Ascending aorta (tissue), 2 donors: ENCODE results near the gene ITGA2. TPM values are rescaled to one million over a fixed set of nuclear protein-coding genes. Genes with fewer than 3 reads are reported as not detected.

ENCODE experiments used
- DNase-seq, 2 donors: peaks; one replicate each; pipeline ENCODE4 v3.0.0-alpha.2; 2019; ENCODE audit warnings: low spot score in 2 of 2
- H3K27ac ChIP-seq, 2 donors: fragments of 200-600 bp; sonication (generic); one replicate each; pipeline ENCODE4 v1.5.1; 2016 to 2017; ENCODE audit warnings: mild to moderate bottlenecking in 1 of 2
- H3K27me3 ChIP-seq: fragments of 200-600 bp; sonication (generic); one replicate; pipeline ENCODE4 v1.5.1; 2017
- H3K36me3 ChIP-seq, 2 donors: fragments of 200-600 bp; sonication (generic); one replicate each; pipeline ENCODE4 v1.5.1; 2016
- H3K4me1 ChIP-seq, 2 donors: fragments of 200-600 bp; sonication (generic); one replicate each; pipeline ENCODE4 v1.5.1; 2016 to 2017; ENCODE audit warnings: mild to moderate bottlenecking in 1 of 2
- H3K4me3 ChIP-seq, 2 donors: fragments of 200-600 bp; sonication (generic); one replicate each; pipeline ENCODE4 v1.5.1; 2016 to 2017; ENCODE audit warnings: mild to moderate bottlenecking in 1 of 2
- H3K9me3 ChIP-seq, 2 donors: fragments of 200-600 bp; sonication (generic); one replicate each; pipeline ENCODE4 v1.5.1; 2016
- CTCF ChIP-seq, 3 experiments: fragments of 200-600 bp in 2 of 3; fragments of 450-650 bp in 1 of 3; sonication (generic) in 2 of 3; IDR thresholded peaks; one replicate each; pipeline ENCODE4 v1.5.1; 2016 to 2019; ENCODE audit warnings: antibody characterized with exemption in 3 of 3, mild to moderate bottlenecking in 1 of 3, moderate library complexity in 1 of 3
- intact Hi-C: fragments of 100-400 bp; cut with DNase I; formaldehyde crosslinking; loops from one replicate; pipeline ENCODE4 v1.15.1; 2023
- total RNA-seq: library from RNA; depleted of rRNA; stranded (reverse); fragments of >200 nt; gene quantifications from one replicate; pipeline ENCODE4 v1.1.0, GENCODE V29; 2016

Gene ITGA2
- total RNA-seq, 1 donor from 2014 or later: 3.2 TPM

GRCh38 chr5:53066088-53066487 is 76.9 kb downstream of the ITGA2 start:
- H3K36me3 ChIP-seq: no peaks in the 10 kb centered on the region
- H3K4me3 ChIP-seq: no peak overlapping the region
- no peak for DNase-seq
- TF ChIP-seq CTCF (IDR thresholded peaks at IDR 0.05): no peak
- H3K4me1 ChIP-seq: no peaks in the 10 kb centered on the region
- intact Hi-C loops: no loop called here
- H3K27ac ChIP-seq: no peak overlapping the region
- no peaks in the 10 kb centered on the region for H3K9me3 ChIP-seq
- no peaks in the 10 kb centered on the region for H3K27me3 ChIP-seq

GRCh38 chr5:53067641-53068040 is 78.5 kb downstream of the ITGA2 start:
- no peak overlapping the region for H3K4me3 ChIP-seq
- DNase-seq: no peak
- no peaks in the 10 kb centered on the region for H3K27me3 ChIP-seq
- H3K4me1 ChIP-seq: no peaks in the 10 kb centered on the region
- no peaks in the 10 kb centered on the region for H3K9me3 ChIP-seq
- no peak for TF ChIP-seq CTCF (IDR thresholded peaks at IDR 0.05)
- intact Hi-C loops: no loop called here
- no peak overlapping the region for H3K27ac ChIP-seq
- H3K36me3 ChIP-seq: no peaks in the 10 kb centered on the region

GRCh38 chr5:53068291-53068836 is 79.2 kb downstream of the ITGA2 start:
- intact Hi-C loops: no loop called here
- H3K4me1 ChIP-seq: no peaks in the 10 kb centered on the region
- no peaks in the 10 kb centered on the region for H3K36me3 ChIP-seq

GRCh38 chr5:53069626-53070025 is 80.5 kb downstream of the ITGA2 start:
- H3K27ac ChIP-seq: no peak overlapping the region
- no peak for TF ChIP-seq CTCF (IDR thresholded peaks at IDR 0.05)
- no peaks in the 10 kb centered on the region for H3K27me3 ChIP-seq
- H3K9me3 ChIP-seq: no peaks in the 10 kb centered on the region
- H3K4me3 ChIP-seq: no peak overlapping the region
- H3K36me3 ChIP-seq: no peaks in the 10 kb centered on the region
- intact Hi-C loops: no loop called here
- H3K4me1 ChIP-seq: no peaks in the 10 kb centered on the region
- DNase-seq: no peak

More at GRCh38 chr5:53068291-53068836, 79.2 kb downstream of the ITGA2 start:
- no peak for DNase-seq
- no peak for TF ChIP-seq CTCF (IDR thresholded peaks at IDR 0.05)
- Histone ChIP-seq H3K27me3 (no peaks in the 10 kb centered on the region), H3K4me3 (no peak overlapping the region), H3K9me3 (no peaks in the 10 kb centered on the region), H3K27ac (no peak overlapping the region)

GRCh38 chr5:53071298-53071697 is 82.1 kb downstream of the ITGA2 start:
- H3K27me3 ChIP-seq: no peaks in the 10 kb centered on the region
- H3K4me3 ChIP-seq: no peak overlapping the region
- H3K36me3 ChIP-seq: no peaks in the 10 kb centered on the region
- H3K4me1 ChIP-seq: no peaks in the 10 kb centered on the region
- H3K9me3 ChIP-seq: no peaks in the 10 kb centered on the region
- intact Hi-C loops: no loop called here
- TF ChIP-seq CTCF (IDR thresholded peaks at IDR 0.05): no peak
- H3K27ac ChIP-seq: no peak overlapping the region
- DNase-seq: no peak

- Histone ChIP-seq H3K4me1 (no peaks in the 10 kb centered on the region), H3K36me3 (no peaks in the 10 kb centered on the region), H3K9me3 (no peaks in the 10 kb centered on the region), H3K27ac (no peak overlapping the region), H3K4me3 (no peak overlapping the region), H3K27me3 (no peaks in the 10 kb centered on the region)
- intact Hi-C loops: no loop called here
- no peak for DNase-seq
- TF ChIP-seq CTCF (IDR thresholded peaks at IDR 0.05): no peak
Observed at GRCh38 chr5:53071738-53072137, 82.6 kb downstream of the ITGA2 start.
